Measurements from ENCODE around the gene AK4.

- TF ChIP-seq CTCF (IDR thresholded peaks at IDR 0.05; ENCODE audit: low read depth, low read length) (no peak), POLR2A (IDR thresholded peaks at IDR 0.05; ENCODE audit: extremely low read depth, insufficient read length) (no peak), MAX (IDR thresholded peaks at IDR 0.05; ENCODE audit: low read depth, low read length) (no peak)
These were observed 48.9 kb downstream of the AK4 start for GRCh38 chr1:65196926-65197325.

Data from NB4 (cell line).